Dedifferentiated amniotic fluid mesenchymal stem cell (primary cell): Measurements from ENCODE around the gene CFAP299.

Experiments used
- DNase-seq: peaks from one replicate; pipeline ENCODE4 v3.0.0-alpha.2; 2016; ENCODE audit errors: extremely low spot score

Gene CFAP299

DNA sequence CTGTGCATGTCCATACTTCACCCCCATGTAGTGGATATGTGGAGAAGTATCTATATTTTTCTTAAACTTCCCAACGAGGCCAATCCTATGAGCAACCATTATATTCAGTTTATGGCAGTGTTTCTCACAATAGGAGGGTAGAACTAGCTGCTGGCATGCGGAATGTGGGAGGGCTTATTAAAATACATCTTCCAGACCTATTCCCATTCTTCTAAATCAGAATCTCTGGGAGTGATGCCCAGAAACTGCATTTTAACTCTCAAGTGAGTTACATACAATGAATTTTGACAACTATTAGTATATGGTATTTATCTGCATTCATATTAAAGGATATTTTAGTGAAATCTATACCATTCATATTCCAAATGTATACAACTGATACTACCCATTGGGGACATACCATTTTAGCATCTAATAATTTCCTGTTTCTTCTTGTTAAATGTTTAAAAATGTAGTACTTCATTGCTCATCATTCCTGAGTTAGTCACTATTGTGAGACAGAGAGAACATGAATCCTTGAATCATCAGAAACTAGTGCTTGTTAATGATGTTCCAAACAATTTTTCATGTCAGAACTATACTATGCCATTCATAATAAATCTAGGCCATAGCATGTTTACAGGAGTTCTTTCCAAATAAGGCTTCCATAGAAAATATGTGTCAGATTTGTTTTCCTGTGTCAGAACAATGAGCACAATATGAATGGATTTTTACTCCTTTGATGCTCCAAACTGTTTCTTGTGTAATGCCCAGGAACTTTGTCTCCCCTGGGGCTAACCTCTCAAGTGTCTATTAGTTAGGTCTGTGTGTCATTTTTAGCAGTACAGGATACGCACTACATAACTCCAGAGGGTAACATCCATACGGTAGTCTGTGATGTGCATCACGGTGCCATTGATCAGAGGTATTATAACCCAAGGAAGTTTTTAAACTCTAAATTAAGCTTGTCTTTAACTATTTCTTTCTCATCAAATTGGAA, 496.1 kb downstream of the CFAP299 start:
- peak; percentile 28 for DNase-seq

DNA sequence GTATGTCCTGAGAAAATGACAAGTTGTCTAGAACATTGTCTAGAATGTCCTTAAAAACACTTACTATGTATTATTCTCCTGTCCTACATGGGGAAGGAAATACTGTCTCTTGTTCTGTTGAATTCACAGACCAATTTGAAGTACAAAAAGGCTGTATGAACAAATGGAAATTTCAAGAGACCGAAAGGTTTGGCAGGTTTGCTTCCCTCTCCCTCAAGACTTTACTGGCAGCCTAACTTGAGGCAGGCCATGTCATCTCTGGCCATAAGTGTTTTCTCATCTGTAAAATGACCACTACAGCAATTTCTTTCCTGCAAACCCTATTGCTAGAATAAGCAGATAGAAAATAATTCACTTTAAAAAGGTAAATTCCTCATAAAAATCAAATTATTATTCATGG, 503.8 kb downstream of the CFAP299 start:
- DNase-seq, result no peak

DNA sequence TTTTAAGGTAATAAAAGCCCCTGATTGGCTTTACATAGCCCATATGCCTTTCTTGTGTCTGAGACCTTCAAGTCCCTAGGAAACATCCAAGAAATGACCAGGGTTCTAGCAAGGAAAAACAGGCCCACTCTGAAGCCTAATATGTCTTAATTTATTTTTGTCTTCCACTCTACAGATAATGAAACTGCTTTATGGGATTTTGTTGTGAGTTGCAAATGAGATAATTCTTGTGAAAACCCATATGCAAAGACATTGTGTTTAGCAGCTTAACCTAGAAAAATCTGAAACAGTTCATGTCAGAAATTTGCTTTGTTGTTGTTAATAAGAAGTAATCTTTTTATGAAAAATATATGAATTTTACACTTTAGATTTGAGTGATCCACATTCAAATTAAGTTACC, 504.3 kb downstream of the CFAP299 start:
- DNase-seq, result no peak

DNA sequence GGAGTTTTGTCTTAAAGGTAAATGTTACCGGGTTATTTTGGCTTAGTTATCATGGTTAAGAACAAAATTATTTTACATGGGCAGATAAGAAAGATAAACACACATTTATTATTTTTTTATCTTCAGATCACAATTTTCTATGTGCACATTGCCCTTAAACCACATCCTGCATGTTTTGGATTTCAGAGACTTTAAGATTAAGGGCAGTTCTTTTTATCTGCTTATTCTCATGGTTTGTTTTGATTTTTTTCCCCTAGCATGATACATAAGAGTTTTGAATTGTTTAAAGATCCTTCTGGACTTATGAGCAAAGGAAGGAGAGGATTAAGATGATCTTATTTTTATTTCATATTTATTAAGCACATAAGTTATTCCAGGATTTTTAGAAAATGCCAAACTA, 504.9 kb downstream of the CFAP299 start:
- DNase-seq, result no peak

DNA sequence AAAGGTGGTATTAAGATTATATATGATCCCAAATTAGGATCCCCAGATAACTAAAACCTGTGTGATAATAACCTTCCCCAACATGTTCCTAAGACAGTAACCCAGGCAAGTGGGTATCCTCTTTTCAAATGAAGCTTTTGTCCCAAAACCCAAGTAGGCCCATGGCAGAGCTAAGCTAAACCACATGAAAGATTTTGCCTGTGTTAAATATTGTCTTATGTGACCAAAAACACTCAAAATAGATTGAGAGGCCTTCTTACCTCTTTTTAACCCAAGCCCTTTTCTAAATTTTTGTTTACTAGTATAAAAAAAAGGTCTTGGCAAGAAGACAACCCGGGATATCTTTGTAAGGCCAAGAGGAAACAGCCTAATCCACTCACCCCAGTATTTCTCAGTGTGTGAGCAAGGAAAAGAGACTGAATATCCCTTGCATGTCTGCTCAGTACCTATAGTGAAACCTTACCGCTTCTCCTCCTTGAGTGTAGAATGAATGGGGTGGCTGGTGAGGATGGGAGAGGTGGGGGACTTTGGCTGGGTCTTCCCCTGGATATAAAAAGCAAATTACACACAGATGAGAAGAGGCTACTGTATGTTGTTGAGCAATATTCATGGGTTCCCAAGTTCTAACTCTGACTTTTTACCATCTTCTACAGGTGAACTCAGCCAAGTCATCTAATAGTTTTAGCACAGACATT, 506.2 kb downstream of the CFAP299 start:
- no peak for DNase-seq

DNA sequence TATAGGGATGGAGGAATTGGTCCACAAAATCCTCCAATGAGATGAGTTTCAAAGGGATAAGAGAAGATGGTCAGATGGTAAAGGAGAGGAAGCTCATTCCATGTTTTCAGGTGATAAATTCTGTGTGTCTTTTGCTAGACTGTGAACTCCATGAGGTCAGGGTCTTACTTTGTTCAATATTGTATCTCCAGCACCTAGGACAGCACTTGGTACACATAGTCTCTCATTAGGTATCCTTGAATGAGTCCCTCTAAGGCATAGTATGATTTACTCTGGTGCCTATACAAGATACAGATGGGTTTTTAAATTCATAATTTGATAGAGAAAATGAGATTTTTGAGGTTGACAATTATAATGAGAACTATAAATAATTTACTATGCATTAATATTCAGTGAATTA, 510.7 kb downstream of the CFAP299 start:
- DNase-seq, result no peak

DNA sequence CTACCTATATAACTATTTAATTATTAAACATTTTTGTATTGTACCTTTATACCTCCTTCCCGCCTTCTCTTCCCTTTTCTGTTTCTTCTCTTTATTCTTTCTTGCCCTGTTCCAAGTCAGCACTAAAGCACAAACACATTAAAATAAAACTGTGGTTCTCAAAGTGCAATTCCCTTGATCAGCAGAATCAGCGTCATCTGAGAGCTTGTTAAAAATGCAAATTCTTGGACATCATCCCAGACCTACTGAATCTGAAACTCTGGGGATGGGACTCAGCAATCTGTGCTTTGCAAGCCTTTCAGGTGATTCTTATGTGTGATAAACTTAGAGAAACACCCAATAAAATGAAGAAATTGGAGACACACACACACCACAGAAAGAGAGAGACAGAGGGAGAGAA, 516.5 kb downstream of the CFAP299 start:
- no peak for DNase-seq

DNA sequence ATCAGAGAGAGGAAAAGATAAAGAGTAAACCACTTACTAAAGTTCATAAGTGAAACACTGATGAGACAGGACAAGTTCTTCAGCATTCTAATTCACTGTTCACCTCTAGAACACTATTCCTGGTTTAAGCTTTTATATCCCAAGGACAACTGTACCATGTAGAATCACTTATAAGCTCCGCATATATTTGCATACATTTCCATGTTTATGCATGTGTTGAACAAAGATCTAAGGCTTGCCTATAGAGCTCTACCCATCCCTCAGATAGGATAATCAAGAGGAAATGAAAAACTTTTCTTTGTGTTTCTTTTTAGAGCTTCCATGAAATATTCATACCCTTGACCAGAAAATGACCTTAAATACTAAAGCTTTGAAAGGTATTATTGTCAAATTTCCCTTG, 538.0 kb downstream of the CFAP299 start:
- no peak for DNase-seq

DNA sequence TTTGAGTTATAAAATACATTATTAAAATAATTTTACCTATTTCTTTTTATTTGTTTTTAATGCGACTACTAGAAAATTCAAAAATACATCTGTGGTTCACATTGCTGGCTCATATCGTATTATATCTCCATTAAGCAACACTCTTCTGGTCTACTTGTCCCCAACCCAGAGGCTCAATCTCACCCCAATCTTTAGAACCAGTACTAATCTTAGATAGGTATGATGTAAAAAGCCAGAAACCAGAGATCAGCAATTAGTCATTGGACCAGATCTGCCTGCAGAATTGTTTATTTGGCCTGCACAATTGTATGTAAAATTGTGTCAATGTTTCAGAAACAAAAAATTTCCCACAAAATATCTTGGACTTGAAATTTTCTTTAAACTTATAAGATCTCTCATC, 539.4 kb downstream of the CFAP299 start:
- no peak for DNase-seq

DNA sequence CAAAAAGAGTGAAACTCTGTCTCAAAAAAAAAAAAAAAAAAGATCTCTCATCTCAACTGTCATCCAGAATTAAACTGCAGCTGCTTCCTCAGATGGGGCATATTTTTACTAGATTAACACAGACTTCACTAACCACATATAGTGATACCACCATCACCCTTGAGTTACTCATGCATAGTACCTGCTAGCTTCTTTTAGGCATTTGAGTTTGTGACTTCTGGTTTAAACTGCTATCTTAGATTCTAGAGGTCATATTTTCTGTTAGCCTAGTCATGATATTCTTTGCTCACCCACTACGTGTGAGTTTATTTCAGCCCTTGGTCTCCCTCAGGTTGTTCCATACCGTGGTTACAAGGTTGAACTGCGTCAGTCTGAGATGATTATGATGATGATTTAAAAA, 540.1 kb downstream of the CFAP299 start:
- DNase-seq, result no peak

DNA sequence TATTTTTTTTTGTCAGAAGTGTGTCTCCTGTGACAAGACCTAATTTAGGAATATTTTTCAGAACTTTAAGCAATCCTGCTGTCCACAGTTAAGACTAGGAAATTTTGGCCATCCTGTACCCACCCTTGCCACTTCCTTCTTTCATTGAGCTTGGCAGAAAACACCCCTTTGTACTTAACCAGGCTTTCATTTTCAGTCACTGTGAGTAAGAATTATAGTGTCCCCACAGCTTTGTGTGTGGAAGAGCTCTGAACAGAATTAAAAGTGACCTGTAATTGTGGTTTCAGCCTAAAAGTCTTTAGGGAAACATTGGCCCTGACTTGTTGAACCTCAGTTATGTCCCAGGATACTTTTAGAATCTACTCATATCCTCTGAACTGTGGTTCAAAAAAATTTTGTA, 541.3 kb downstream of the CFAP299 start:
- no peak for DNase-seq

DNA sequence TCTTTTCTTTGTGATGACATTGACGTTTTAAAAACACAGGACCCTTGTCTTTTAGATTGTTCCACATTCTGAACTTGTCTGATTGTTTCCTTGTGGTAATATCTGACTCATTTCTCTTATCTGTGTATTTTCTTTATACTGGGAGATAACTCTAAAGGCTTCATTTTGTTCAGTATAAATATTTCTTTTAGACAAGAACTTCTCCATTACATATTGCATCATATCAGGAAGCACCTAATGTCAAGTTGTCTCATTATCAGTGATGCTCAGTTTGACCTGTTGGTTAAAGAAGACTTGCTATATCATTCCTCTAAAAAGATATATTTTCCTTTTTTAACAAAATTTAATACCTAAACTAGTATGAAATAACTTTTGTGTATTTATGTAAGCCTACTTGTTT, 542.7 kb downstream of the CFAP299 start:
- DNase-seq, result no peak

DNA sequence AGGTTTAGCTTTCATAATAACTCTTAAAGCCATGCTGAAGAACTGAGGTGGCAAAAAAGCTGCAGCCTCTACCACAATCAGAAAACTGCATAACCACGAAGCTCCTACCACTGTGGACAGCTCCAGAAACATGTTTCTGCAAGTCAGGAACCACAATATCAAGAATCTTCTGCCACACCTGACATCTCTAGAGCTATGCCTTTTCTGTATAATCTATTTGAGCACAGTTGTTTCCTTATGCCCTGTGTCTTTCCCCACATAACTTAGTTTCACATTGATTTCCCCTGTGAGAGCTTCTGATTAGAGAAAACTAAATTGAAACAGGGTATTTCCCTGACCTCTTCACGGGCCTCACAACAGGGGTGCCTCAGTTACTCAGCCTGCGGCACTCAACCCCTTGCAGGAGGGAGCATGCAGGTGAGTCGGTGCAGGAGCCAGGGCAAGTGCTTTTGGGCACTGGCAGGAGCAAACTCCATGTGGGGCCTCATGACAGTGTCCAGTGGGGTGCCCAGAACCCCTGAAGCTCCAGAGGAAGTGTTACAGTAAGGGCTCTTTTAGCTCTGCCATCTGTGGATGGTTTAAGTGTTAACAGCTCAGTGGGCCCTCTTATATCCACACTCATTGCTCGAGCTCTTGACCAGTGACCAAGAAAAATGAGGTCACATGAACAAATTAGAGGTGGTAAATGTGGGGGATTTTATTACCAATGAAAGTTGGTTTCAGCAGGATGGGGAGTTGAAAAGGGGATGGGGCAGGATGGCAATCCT, 562.2 kb downstream of the CFAP299 start:
- no peak for DNase-seq

DNA sequence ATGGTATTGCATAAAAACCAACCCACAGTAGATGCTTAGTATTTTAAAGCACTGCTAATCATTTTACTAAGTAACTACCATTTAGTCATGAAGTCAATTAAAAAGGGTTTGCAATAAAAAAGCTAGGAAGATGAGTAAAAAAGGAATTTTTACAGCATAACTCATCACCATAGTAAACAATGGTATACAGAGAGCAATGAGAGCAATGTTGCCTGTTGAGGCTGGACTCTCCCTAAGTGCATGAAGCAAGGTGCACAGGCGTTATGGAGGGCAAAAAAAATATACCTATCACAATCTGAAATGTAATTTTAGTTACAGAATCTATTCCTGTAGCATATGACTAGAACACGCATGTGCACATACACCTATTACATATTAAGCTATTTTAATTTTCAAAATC, 565.4 kb downstream of the CFAP299 start:
- no peak for DNase-seq

DNA sequence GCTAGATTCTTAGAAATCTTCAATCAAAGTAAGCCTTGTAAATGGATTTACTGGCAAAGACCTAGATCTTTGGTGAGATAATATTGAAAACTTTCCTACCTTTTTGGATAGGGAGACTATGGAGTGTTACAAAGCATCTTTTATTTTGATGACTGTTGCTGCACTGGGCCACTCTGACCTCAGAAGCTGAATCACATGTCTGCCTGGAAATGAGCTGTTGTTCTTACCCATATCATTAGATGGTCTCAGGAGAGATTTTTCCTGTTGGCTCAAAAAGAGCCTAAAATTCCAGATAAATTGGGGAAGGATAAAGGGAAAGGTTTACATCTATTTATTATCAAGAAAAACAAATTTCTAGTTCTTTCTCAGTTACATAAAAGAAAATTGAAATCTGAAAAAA, 567.5 kb downstream of the CFAP299 start:
- DNase-seq, result no peak

DNA sequence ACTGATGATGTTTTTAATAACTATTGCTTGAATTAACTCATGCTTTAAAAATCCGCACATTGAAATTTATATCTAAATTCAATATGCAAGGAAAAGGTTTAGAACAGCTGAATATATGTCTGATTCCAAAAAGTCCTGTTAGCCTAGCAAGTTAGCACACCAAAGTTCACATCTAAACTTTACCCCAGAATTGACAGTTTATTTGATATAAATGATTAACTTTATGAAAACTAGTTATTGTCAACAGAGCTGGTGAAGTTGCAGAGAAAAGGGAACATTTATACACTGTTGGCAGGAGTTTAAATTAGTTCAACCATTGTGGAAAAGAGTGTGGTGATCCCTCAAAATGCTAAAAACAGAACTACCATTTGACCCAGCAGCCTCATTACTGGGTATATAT, 574.4 kb downstream of the CFAP299 start:
- no peak for DNase-seq

DNA sequence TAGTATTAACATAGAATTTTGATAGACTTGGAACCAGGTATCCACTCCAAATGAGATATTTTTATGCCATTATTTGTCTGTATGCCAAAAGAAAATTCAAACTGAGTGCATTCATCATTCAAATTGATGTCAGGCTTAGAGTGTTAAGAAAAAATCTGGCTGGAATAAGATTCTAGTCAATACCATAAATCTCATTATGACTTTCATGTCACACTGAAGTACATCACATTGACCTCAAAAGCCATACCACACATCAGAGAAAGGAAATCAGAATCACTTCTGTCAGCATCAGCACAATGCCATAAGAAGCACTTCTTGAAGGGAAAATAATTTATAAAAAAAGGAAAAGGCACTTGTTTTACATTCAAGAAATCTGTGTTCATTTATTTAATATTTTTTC, 575.9 kb downstream of the CFAP299 start:
- no peak for DNase-seq

DNA sequence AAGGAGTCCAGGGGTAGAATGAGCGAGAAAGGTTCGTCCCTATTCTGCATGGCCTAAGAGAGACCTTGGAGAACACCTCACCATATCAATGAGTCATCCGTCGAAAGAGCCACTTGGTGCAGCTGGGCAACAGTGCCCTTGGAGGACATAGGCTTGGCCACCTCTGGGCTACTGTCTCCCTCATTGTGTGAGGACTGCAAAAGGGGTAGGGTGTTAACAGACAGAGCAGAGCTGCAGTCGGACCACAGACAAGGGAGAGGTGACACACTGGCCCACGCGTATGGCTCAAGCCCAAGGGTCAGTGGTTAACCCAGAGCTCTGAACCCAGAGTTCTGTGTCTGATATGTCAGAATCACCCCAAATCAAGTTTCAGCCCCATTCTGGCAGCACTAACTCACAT, 576.8 kb downstream of the CFAP299 start:
- no peak for DNase-seq

DNA sequence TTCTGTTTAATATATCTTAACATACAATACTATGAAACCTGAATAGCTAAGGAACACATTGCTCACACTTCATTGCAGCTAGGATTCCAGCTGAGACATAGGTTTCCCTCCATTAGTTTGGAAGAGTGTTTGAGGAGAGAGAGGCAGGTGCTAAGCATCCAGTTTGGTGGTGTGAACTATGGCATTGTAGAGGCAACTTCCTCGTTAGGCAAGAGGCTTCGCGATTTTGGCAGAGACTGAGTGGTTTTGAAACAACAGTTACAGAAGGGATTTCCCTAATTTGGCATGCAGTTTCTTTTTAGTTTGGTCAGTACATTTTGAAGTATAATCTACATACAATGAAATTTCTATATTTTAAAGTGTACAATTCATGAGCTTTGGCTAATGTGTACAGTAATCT, 577.9 kb downstream of the CFAP299 start:
- DNase-seq, result no peak

DNA sequence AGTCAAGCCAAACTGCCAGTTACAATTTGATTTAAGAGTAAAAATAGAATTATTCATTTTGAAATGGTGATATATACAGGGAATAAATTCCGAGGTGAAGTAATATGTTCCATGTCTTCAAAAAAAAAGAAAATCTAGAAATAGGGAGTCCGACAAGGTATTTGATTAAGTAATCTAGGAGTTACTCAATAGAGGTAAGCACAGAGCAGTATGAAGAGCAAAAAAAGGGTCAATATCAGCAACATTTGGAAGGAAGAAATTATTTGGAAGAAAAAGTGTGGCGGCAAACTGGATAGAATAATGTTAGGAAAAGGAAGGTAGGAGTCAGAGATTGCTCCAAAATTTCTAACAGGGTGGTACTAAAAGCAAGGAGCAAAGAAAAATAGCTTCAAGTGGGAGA, 581.2 kb downstream of the CFAP299 start:
- no peak for DNase-seq

DNA sequence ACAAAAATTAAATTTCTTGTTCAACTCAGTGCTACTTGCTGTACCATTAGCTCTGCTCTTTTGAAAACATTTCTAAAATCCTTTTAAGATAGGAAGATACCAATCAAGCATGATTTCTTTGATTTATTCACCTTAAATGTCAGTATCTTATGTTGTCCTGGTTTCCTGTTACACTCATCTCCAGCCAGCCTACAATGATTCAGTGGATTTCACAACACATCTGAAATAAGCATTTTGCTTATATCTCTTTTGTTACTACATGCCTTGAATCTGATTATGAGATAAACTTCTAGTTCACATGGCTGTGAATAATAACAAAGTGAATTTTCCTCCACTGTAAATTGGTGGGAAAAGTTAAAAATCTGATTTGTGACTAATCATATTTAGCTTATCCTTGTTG, 582.5 kb downstream of the CFAP299 start:
- DNase-seq, result peak; percentile 40

DNA sequence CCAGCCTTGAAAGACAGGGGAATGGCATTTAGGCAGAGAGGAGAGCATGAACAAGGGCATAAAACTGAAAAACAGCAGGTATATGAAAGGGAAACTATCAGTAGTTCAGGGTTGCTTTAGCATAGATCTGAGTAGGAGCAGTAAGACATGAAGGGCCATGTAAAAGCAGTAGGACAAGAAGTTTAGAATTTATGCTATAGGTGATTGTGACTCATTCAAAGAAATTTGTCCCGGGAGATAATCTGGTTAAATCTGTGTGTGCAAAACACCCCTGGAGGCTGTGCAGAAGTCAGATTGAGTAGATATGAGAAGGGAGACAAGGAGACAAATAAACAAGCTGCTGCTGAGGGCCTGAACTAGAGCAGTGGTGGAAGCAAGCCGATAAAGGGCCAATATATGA, 585.9 kb downstream of the CFAP299 start:
- no peak for DNase-seq

DNA sequence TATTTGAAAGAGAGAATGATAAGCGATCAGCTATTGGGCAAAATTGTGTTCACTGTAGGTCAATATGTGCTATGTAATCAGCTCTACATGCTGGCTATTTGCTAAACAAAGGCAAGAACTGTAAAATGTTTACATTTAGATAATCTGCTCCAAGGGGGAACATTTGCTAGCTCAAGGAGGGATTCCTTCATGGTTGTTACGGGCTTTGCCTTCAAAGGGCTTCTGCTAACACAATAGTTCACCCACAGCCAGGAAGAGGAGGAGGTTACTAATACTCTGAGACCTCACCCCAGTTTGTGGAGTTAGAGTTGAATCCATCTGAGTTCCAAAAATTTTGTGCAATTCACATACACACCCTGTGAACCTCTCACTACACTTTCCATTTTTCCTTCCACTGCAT, 587.4 kb downstream of the CFAP299 start:
- DNase-seq, result no peak
